Measurements from ENCODE around the gene PCDHGA3. TPM values are rescaled to one million over a fixed set of nuclear protein-coding genes. Genes with fewer than 3 reads are reported as not detected.
A peak's percentile ranks its signal among the peaks of the same experiment; 100 is the strongest.

PCDHGA3 gene
- total and polyA plus RNA-seq, 9 of the 15 experiments (the other 6 are each of a cell fraction or from before 2014, with no cell fraction given) = 0.13 to 0.28 (median 0.18) TPM; not detected in 2

DNA sequence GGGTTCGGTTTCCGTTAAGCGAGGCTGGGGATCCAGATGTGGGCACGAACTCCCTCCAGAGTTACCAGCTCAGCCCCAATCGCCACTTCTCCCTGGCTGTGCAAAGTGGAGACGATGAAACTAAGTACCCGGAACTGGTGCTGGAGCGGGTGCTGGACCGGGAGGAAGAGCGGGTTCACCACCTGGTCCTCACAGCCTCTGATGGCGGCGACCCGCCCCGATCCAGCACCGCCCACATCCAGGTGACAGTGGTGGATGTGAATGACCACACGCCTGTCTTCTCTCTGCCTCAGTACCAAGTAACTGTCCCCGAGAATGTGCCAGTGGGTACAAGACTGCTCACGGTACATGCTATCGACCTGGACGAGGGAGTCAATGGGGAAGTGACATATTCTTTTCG, 39.7 kb downstream of the PCDHGA3 start:
- no peak overlapping the region for H3K4me3 ChIP-seq
- POLR2A ChIA-PET = interaction anchor here (0.6 kb wide), 1 partner anchor 30 kb away, joined by 3 read pairs; no protein-coding TSS in a partner anchor
- TF ChIP-seq TCF3 (CRISPR knock-in tag; IDR thresholded peaks at IDR 0.05) (no peak), DDX20 (tag; IDR thresholded peaks at IDR 0.05; ENCODE audit: low read depth) (no peak)
- TF ChIP-seq, protein P1, sequence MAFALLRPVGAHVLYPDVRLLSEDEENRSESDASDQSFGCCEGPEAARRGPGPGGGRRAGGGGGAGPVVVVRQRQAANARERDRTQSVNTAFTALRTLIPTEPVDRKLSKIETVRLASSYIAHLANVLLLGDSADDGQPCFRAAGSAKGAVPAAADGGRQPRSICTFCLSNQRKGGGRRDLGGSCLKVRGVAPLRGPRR (CRISPR knock-in tag; IDR thresholded peaks at IDR 0.05) = no peak
- TF ChIP-seq, protein P2, sequence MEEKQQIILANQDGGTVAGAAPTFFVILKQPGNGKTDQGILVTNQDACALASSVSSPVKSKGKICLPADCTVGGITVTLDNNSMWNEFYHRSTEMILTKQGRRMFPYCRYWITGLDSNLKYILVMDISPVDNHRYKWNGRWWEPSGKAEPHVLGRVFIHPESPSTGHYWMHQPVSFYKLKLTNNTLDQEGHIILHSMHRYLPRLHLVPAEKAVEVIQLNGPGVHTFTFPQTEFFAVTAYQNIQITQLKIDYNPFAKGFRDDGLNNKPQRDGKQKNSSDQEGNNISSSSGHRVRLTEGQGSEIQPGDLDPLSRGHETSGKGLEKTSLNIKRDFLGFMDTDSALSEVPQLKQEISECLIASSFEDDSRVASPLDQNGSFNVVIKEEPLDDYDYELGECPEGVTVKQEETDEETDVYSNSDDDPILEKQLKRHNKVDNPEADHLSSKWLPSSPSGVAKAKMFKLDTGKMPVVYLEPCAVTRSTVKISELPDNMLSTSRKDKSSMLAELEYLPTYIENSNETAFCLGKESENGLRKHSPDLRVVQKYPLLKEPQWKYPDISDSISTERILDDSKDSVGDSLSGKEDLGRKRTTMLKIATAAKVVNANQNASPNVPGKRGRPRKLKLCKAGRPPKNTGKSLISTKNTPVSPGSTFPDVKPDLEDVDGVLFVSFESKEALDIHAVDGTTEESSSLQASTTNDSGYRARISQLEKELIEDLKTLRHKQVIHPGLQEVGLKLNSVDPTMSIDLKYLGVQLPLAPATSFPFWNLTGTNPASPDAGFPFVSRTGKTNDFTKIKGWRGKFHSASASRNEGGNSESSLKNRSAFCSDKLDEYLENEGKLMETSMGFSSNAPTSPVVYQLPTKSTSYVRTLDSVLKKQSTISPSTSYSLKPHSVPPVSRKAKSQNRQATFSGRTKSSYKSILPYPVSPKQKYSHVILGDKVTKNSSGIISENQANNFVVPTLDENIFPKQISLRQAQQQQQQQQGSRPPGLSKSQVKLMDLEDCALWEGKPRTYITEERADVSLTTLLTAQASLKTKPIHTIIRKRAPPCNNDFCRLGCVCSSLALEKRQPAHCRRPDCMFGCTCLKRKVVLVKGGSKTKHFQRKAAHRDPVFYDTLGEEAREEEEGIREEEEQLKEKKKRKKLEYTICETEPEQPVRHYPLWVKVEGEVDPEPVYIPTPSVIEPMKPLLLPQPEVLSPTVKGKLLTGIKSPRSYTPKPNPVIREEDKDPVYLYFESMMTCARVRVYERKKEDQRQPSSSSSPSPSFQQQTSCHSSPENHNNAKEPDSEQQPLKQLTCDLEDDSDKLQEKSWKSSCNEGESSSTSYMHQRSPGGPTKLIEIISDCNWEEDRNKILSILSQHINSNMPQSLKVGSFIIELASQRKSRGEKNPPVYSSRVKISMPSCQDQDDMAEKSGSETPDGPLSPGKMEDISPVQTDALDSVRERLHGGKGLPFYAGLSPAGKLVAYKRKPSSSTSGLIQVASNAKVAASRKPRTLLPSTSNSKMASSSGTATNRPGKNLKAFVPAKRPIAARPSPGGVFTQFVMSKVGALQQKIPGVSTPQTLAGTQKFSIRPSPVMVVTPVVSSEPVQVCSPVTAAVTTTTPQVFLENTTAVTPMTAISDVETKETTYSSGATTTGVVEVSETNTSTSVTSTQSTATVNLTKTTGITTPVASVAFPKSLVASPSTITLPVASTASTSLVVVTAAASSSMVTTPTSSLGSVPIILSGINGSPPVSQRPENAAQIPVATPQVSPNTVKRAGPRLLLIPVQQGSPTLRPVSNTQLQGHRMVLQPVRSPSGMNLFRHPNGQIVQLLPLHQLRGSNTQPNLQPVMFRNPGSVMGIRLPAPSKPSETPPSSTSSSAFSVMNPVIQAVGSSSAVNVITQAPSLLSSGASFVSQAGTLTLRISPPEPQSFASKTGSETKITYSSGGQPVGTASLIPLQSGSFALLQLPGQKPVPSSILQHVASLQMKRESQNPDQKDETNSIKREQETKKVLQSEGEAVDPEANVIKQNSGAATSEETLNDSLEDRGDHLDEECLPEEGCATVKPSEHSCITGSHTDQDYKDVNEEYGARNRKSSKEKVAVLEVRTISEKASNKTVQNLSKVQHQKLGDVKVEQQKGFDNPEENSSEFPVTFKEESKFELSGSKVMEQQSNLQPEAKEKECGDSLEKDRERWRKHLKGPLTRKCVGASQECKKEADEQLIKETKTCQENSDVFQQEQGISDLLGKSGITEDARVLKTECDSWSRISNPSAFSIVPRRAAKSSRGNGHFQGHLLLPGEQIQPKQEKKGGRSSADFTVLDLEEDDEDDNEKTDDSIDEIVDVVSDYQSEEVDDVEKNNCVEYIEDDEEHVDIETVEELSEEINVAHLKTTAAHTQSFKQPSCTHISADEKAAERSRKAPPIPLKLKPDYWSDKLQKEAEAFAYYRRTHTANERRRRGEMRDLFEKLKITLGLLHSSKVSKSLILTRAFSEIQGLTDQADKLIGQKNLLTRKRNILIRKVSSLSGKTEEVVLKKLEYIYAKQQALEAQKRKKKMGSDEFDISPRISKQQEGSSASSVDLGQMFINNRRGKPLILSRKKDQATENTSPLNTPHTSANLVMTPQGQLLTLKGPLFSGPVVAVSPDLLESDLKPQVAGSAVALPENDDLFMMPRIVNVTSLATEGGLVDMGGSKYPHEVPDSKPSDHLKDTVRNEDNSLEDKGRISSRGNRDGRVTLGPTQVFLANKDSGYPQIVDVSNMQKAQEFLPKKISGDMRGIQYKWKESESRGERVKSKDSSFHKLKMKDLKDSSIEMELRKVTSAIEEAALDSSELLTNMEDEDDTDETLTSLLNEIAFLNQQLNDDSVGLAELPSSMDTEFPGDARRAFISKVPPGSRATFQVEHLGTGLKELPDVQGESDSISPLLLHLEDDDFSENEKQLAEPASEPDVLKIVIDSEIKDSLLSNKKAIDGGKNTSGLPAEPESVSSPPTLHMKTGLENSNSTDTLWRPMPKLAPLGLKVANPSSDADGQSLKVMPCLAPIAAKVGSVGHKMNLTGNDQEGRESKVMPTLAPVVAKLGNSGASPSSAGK (IDR thresholded peaks at IDR 0.05) = no peak

More for the DNA sequence above, 39.7 kb downstream of the PCDHGA3 start:
- WGBS (ENCODE audit: insufficient coverage, low coverage, missing lambda C conversion rate) = 3% methylated on average over 20 of the region's 21 CpGs
- Histone ChIP-seq H3K9me3 (replicated peaks; ENCODE audit: control insufficient read depth, insufficient read depth, low read depth, low read length) (no peaks in the 10 kb centered on the region), H3K9ac (ENCODE audit: insufficient read depth in 1 of 2, low read depth in 2 of 2, low read length in 2 of 2) (no peak overlapping the region), H3K4me2 (ENCODE audit: insufficient read depth, low read length) (peak overlapping the region; percentile 69; the same call in 1 of the 2 replicates), H3K27ac (ENCODE audit: extremely low read depth, low read depth, low read length) (no peak overlapping the region), H2AFZ (ENCODE audit: low read depth, low read length) (peak overlapping the region; percentile 67; the same call in 1 of the 2 replicates), H3K36me3 (ENCODE audit: control insufficient read depth, insufficient read depth, low read length) (no peaks in the 10 kb centered on the region), H3K79me2 (ENCODE audit: control insufficient read depth, insufficient read depth, low read length) (no peaks in the 10 kb centered on the region), H3K9me1 (ENCODE audit: control insufficient read depth, insufficient read depth, low read length) (no peaks in the 10 kb centered on the region), H3K27me3 (ENCODE audit: control insufficient read depth in 2 of 2, insufficient read depth in 2 of 2, low read length in 2 of 2) (peaks cover 9 to 28% of the 10 kb centered on the region in 2 experiments; a peak in 4 of 5 replicates), H3K4me1 (replicated peaks in 1 of 2; ENCODE audit: control insufficient read depth in 2 of 2, insufficient read depth in 2 of 2, low read length in 2 of 2) (peaks cover 0 to 9% of the 10 kb centered on the region in 2 experiments; a peak in 2 of 5 replicates), H4K20me1 (replicated peaks; ENCODE audit: control insufficient read depth, insufficient read depth, low read length) (no peaks in the 10 kb centered on the region)
- DNase-seq (ENCODE audit: extremely low read depth in 1 of 4, low spot score in 3 of 4) = peak in 2 of 4 experiments; percentile 14 to 19
- ATAC-seq = no peak; the same call in 2 of the 3 replicates
- CTCF ChIA-PET (ENCODE audit: low intra/inter-chr PET ratio) = interaction anchor here (0.9 kb wide), 1 partner anchor 180 kb away, joined by 5 read pairs; no protein-coding TSS in a partner anchor
- in situ Hi-C loops (cut with MboI) (no loop called here), intact Hi-C loops (cut with micrococcal nuclease) (no loop called here)
- no TSS peak for BruUV-seq (replicated peaks)
- FAIRE-seq = no peak
